HCT116 (cell line): ENCODE results near the gene CDCA7. TPM values are rescaled to one million over a fixed set of nuclear protein-coding genes. Genes with fewer than 3 reads are reported as not detected.

Experiments used
- ATAC-seq: fragments of 200-7000 bp; cut with Tn5 transposase; 2 replicates; pipeline ENCODE4 v1.9.1; 2020; ENCODE audit warnings: mild to moderate bottlenecking, moderate library complexity
- BruUV-seq: library from RNA; stranded (reverse); fragments of 400-500 nt; replicated peaks from 2 replicates; lab custom pipeline; 2021; lab: Mats Ljungman, UMichigan
- CTCF ChIA-PET: fragments of 300-600 bp; sonication (Branson Sonifier 250); formaldehyde crosslinking; loops from one replicate; lab custom pipeline; 2021; ENCODE audit warnings: antibody characterized with exemption; lab: Charles Lee
- POLR2A ChIA-PET: fragments of 300-600, 350-600 bp; sonication (Branson Sonifier 250); formaldehyde crosslinking; loops from one replicate; lab custom pipeline; 2021; ENCODE audit warnings: antibody characterized with exemption; lab: Charles Lee
- RAD21 ChIA-PET, 2 experiments: fragments of 300-600 bp; sonication (Branson Sonifier 250); formaldehyde crosslinking; loops; one replicate each; lab custom pipeline; 2023; ENCODE audit warnings: low total read pairs in 2 of 2; ENCODE audit not compliant: uncharacterized antibody in 2 of 2, unreplicated experiment in 2 of 2, low non-redundant PET in 1 of 2; lab: Charles Lee
- DNase-seq: peaks from one replicate; pipeline ENCODE4 v3.0.0-alpha.2; 2010; ENCODE audit warnings: low read depth, low spot score
- H2AFZ ChIP-seq: fragments of 200-600 bp; shearing (Covaris generic), sonication (generic); 2 replicates; pipeline ENCODE4 v1.6.1; 2017; ENCODE audit warnings: low read depth, mixed run types, mixed read lengths, antibody characterized with exemption, low read length; ENCODE audit not compliant: poor library complexity, severe bottlenecking
- H3K27ac ChIP-seq: 2 replicates; pipeline ENCODE4 v1.5.1; 2012; ENCODE audit warnings: low read depth, low read length
- H3K27me3 ChIP-seq: fragments of 200-600 bp; sonication (generic); 2 replicates; pipeline ENCODE4 v1.6.1; 2016; ENCODE audit warnings: mixed run types, low read length, mixed read lengths; ENCODE audit not compliant: insufficient read depth
- H3K36me3 ChIP-seq, 2 experiments: fragments of 200-500 bp in 1 of 2; fragments of 200-600 bp in 1 of 2; sonication (Bioruptor generic) in 1 of 2; sonication (generic) in 1 of 2; 2 replicates each; pipeline versions ENCODE4 v1.5.1 to v1.6.1; 2014 to 2016; ENCODE audit warnings: low read length in 2 of 2, inconsistent platforms in 1 of 2, mixed read lengths in 1 of 2, mixed run types in 1 of 2; ENCODE audit not compliant: insufficient read depth in 2 of 2, control insufficient read depth in 1 of 2
- H3K4me1 ChIP-seq, 2 experiments: fragments of 200-600 bp in 1 of 2; sonication (generic) in 1 of 2; 2 replicates each; pipeline versions ENCODE4 v1.5.1 to v1.6.1; 2012 to 2017; ENCODE audit warnings: low read length in 2 of 2, inconsistent platforms in 1 of 2, mild to moderate bottlenecking in 1 of 2, mixed read lengths in 1 of 2, mixed run types in 1 of 2, moderate library complexity in 1 of 2; ENCODE audit not compliant: insufficient read depth in 2 of 2, control insufficient read depth in 1 of 2
- H3K4me2 ChIP-seq: fragments of 200-600 bp; sonication (generic); 2 replicates; pipeline ENCODE4 v1.6.1; 2017; ENCODE audit warnings: mixed run types, low read length, mixed read lengths
- H3K4me3 ChIP-seq, 2 experiments: fragments of 200-600 bp in 1 of 2; sonication (generic) in 1 of 2; replicated peaks in 1 of 2; 2 replicates each; pipeline ENCODE4 v1.5.1; 2011 to 2016; ENCODE audit warnings: low read length in 2 of 2, control low read depth in 1 of 2, low read depth in 1 of 2, mild to moderate bottlenecking in 1 of 2, mixed read lengths in 1 of 2, mixed run types in 1 of 2
- H3K79me2 ChIP-seq: fragments of 200-600 bp; sonication (generic); 2 replicates; pipeline ENCODE4 v1.6.1; 2017; ENCODE audit warnings: mild to moderate bottlenecking, mixed run types, low read length, moderate library complexity, mixed read lengths; ENCODE audit not compliant: insufficient read depth
- H3K9ac ChIP-seq: fragments of 200-600 bp; sonication (generic); 2 replicates; pipeline ENCODE4 v1.6.1; 2016; ENCODE audit warnings: low read length, mixed read lengths
- H3K9me2 ChIP-seq: fragments of 200-600 bp; sonication (generic), shearing (Covaris generic); 2 replicates; pipeline ENCODE4 v1.6.1; 2017; ENCODE audit warnings: mixed run types, mild to moderate bottlenecking, moderate library complexity; ENCODE audit not compliant: insufficient read depth
- H3K9me3 ChIP-seq, 2 experiments: fragments of 200-500 bp in 1 of 2; fragments of 200-600 bp in 1 of 2; sonication (Bioruptor generic) in 1 of 2; sonication (generic) in 1 of 2; 2 replicates each; pipeline ENCODE4 v1.6.1; 2014 to 2017; ENCODE audit warnings: low read length in 2 of 2, mixed read lengths in 2 of 2, inconsistent platforms in 1 of 2, low read depth in 1 of 2, mild to moderate bottlenecking in 1 of 2, mixed run types in 1 of 2, moderate library complexity in 1 of 2; ENCODE audit not compliant: control insufficient read depth in 1 of 2, insufficient read depth in 1 of 2
- H4K20me1 ChIP-seq: fragments of 200-600 bp; sonication (generic), shearing (Covaris generic); 2 replicates; pipeline ENCODE4 v1.6.1; 2017; ENCODE audit warnings: mixed run types, mild to moderate bottlenecking, moderate library complexity; ENCODE audit not compliant: insufficient read depth
- CEBPB ChIP-seq: IDR thresholded peaks from 2 replicates; pipeline ENCODE4 v1.6.1; 2012; ENCODE audit warnings: low read depth
- EZH2 ChIP-seq: fragments of 200-600 bp; sonication (generic); IDR thresholded peaks from 2 replicates; pipeline ENCODE4 v1.6.1; 2017; ENCODE audit warnings: antibody characterized with exemption, mixed run types
- FOSL1 ChIP-seq: IDR thresholded peaks from 2 replicates; pipeline ENCODE4 v1.6.1; 2012; ENCODE audit warnings: low read depth
- JUND ChIP-seq: IDR thresholded peaks from 2 replicates; pipeline ENCODE4 v1.6.1; 2012
- POLR2AphosphoS5 ChIP-seq: IDR thresholded peaks from 2 replicates; pipeline ENCODE4 v1.6.1; 2011; ENCODE audit warnings: mild to moderate bottlenecking, low read depth, low read length, moderate library complexity
- RAD21 ChIP-seq: IDR thresholded peaks from 2 replicates; pipeline ENCODE4 v1.6.1; 2012; ENCODE audit warnings: low read depth, mild to moderate bottlenecking
- SP1 ChIP-seq: IDR thresholded peaks from 2 replicates; pipeline ENCODE4 v1.6.1; 2012; ENCODE audit warnings: low read depth
- SRF ChIP-seq: IDR thresholded peaks from 2 replicates; pipeline ENCODE4 v1.6.1; 2012; ENCODE audit warnings: low read depth
- YY1 ChIP-seq: IDR thresholded peaks from 2 replicates; pipeline ENCODE4 v1.6.1; 2011; ENCODE audit warnings: low read length, low read depth, moderate library complexity, mild to moderate bottlenecking; ENCODE audit not compliant: insufficient replicate concordance; ENCODE audit errors: extremely low read depth
- intact Hi-C: fragments of 100-400 bp; cut with micrococcal nuclease; formaldehyde crosslinking; loops from 2 replicates; pipeline ENCODE4 v1.10.0; 2022
- total RNA-seq: library from RNA; stranded (reverse); gene quantifications from one replicate; pipeline ENCODE4 v1.2.1, GENCODE V29; 2021; ENCODE audit not compliant: unreplicated experiment
- TF ChIP-seq, protein P1 (sequence below): IDR thresholded peaks from 2 replicates; pipeline ENCODE4 v1.6.1; 2011; ENCODE audit warnings: mild to moderate bottlenecking, low read length, moderate library complexity; ENCODE audit not compliant: insufficient replicate concordance; ENCODE audit errors: extremely low read depth

The CDCA7 gene
- total RNA-seq, 1 experiment from 2014 or later, result 57.9 TPM

DNA sequence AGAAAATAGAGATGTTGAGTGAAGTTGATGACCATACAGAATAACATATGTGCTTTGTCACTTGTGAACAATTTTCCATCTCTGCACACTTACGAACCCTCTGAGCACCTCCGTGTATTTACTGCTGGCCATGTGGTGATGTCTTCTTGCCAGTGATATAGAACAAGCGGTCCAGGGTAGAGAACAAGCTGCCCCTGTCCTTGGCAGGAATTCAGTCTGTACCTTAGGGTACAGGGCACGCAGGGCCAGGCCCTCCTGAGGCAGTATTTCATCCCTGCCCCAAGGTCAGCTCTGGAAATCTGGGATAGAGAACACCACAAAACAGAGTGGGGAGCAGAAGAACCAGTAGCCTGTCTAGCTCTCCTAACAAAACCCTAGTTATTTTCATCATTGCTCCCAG lies 44.6 kb downstream of the CDCA7 start:
- intact Hi-C loops, result no loop called here
- ChIA-PET POLR2A (no interaction called here), RAD21 (no interaction called here), CTCF (no interaction called here)
- Histone ChIP-seq H3K4me2 (no peak overlapping the region), H3K36me3 (no peaks in the 10 kb centered on the region), H3K27ac (no peak overlapping the region), H3K9me2 (no peaks in the 10 kb centered on the region), H4K20me1 (no peaks in the 10 kb centered on the region), H3K4me3 (no peak overlapping the region), H3K79me2 (no peaks in the 10 kb centered on the region), H3K27me3 (no peaks in the 10 kb centered on the region), H3K9ac (no peak overlapping the region), H3K9me3 (no peaks in the 10 kb centered on the region), H2AFZ (no peak overlapping the region), H3K4me1 (peaks cover 0 to 14% of the 10 kb centered on the region in 2 experiments; a peak in 1 of 4 replicates)
- BruUV-seq, result no TSS peak
- TF ChIP-seq CEBPB (no peak), RAD21 (no peak), FOSL1 (no peak), YY1 (no peak), SP1 (no peak), POLR2AphosphoS5 (no peak), EZH2 (no peak), SRF (no peak), JUND (no peak)
- TF ChIP-seq, protein P1, sequence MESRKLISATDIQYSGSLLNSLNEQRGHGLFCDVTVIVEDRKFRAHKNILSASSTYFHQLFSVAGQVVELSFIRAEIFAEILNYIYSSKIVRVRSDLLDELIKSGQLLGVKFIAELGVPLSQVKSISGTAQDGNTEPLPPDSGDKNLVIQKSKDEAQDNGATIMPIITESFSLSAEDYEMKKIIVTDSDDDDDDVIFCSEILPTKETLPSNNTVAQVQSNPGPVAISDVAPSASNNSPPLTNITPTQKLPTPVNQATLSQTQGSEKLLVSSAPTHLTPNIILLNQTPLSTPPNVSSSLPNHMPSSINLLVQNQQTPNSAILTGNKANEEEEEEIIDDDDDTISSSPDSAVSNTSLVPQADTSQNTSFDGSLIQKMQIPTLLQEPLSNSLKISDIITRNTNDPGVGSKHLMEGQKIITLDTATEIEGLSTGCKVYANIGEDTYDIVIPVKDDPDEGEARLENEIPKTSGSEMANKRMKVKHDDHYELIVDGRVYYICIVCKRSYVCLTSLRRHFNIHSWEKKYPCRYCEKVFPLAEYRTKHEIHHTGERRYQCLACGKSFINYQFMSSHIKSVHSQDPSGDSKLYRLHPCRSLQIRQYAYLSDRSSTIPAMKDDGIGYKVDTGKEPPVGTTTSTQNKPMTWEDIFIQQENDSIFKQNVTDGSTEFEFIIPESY, result no peak
- DNase-seq (no peak), ATAC-seq (no peak)
